GM23338 (cell line): ENCODE results near the gene HSPA12A. TPM values are rescaled to one million over a fixed set of nuclear protein-coding genes. Genes with fewer than 3 reads are reported as not detected.

Experiments used
- ATAC-seq: fragments of 200-7000 bp; cut with Tn5 transposase; 3 replicates; pipeline ENCODE4 v1.9.1; 2020
- DNase-seq: peaks from one replicate; pipeline ENCODE4 v3.0.0-alpha.2; 2015; ENCODE audit warnings: low spot score
- H2AFZ ChIP-seq: fragments of 200-600 bp; sonication (generic); 2 replicates; pipeline ENCODE4 v1.8.0; 2016; ENCODE audit warnings: antibody characterized with exemption, mild to moderate bottlenecking, moderate library complexity
- H3F3A ChIP-seq: fragments of 200-600 bp; sonication (generic); replicated peaks from 2 replicates; pipeline ENCODE4 v1.8.0; 2017; ENCODE audit warnings: antibody characterized with exemption, mixed run types, low read depth
- H3K27ac ChIP-seq: fragments of 200-600 bp; sonication (generic); 2 replicates; pipeline ENCODE4 v1.6.1; 2016; ENCODE audit warnings: low read depth
- H3K27me3 ChIP-seq: fragments of 200-600 bp; sonication (generic); 2 replicates; pipeline ENCODE4 v1.8.0; 2016; ENCODE audit warnings: mild to moderate bottlenecking, mixed run types, moderate library complexity; ENCODE audit not compliant: insufficient read depth
- H3K36me3 ChIP-seq: fragments of 200-600 bp; sonication (generic); 2 replicates; pipeline ENCODE4 v1.8.0; 2016; ENCODE audit warnings: mild to moderate bottlenecking; ENCODE audit not compliant: insufficient read depth
- H3K4me1 ChIP-seq: fragments of 200-600 bp; sonication (generic); 2 replicates; pipeline ENCODE4 v1.8.0; 2016; ENCODE audit warnings: mild to moderate bottlenecking, moderate library complexity; ENCODE audit not compliant: insufficient read depth
- H3K4me2 ChIP-seq: fragments of 200-600 bp; sonication (generic); 2 replicates; pipeline ENCODE4 v1.7.1; 2017; ENCODE audit warnings: mixed run types
- H3K4me3 ChIP-seq: fragments of 200-600 bp; sonication (generic); 2 replicates; pipeline ENCODE4 v1.6.1; 2016; ENCODE audit warnings: mixed run types
- H3K79me2 ChIP-seq: fragments of 200-600 bp; sonication (generic); replicated peaks from 2 replicates; pipeline ENCODE4 v1.8.0; 2017; ENCODE audit warnings: mild to moderate bottlenecking; ENCODE audit not compliant: insufficient read depth
- H3K9me2 ChIP-seq: fragments of 200-600 bp; sonication (generic); 2 replicates; pipeline ENCODE4 v1.8.0; 2017; ENCODE audit not compliant: insufficient read depth
- H4K20me1 ChIP-seq: fragments of 200-600 bp; sonication (generic); replicated peaks from 2 replicates; pipeline ENCODE4 v1.8.0; 2017; ENCODE audit warnings: mild to moderate bottlenecking; ENCODE audit not compliant: insufficient read depth
- H3K27ac Mint-ChIP-seq: 2 replicates; pipeline ENCODE4 v1.8.0; 2020; ENCODE audit warnings: inconsistent platforms, mild to moderate bottlenecking, moderate library complexity, mixed read lengths
- H3K27me3 Mint-ChIP-seq: 3 replicates; pipeline ENCODE4 v1.8.0; 2022; ENCODE audit warnings: low read depth, mild to moderate bottlenecking, moderate library complexity, mixed read lengths, inconsistent platforms; ENCODE audit not compliant: insufficient read depth, poor library complexity
- H3K36me3 Mint-ChIP-seq: 3 replicates; pipeline ENCODE4 v1.8.0; 2021; ENCODE audit warnings: low read depth, mild to moderate bottlenecking, inconsistent platforms, moderate library complexity, mixed read lengths
- H3K4me1 Mint-ChIP-seq: 3 replicates; pipeline ENCODE4 v1.8.0; 2020; ENCODE audit warnings: mild to moderate bottlenecking, inconsistent platforms, mixed read lengths
- H3K4me3 Mint-ChIP-seq: 3 replicates; pipeline ENCODE4 v1.8.0; 2021; ENCODE audit warnings: moderate library complexity, mild to moderate bottlenecking, inconsistent platforms, mixed read lengths
- H3K9me3 Mint-ChIP-seq: 3 replicates; pipeline ENCODE4 v1.8.0; 2020; ENCODE audit warnings: moderate library complexity, mild to moderate bottlenecking, inconsistent platforms, mixed read lengths
- CREB1 ChIP-seq: fragments of 250-450 bp; sonication (Bioruptor Pico); IDR thresholded peaks from 2 replicates; pipeline ENCODE4 v1.5.0; 2020; ENCODE audit warnings: low read depth, mild to moderate bottlenecking, moderate library complexity
- ETS1 ChIP-seq: IDR thresholded peaks from 2 replicates; pipeline ENCODE4 v1.6.1; 2016; ENCODE audit warnings: antibody characterized with exemption
- EZH2phosphoT487 ChIP-seq: fragments of 200-600 bp; sonication (generic); IDR thresholded peaks from one replicate; pipeline ENCODE4 v1.8.1; 2018; ENCODE audit warnings: antibody characterized with exemption; ENCODE audit not compliant: unreplicated experiment
- JUNB ChIP-seq: IDR thresholded peaks from one replicate; pipeline ENCODE4 v1.6.1; 2016; ENCODE audit warnings: antibody characterized with exemption; ENCODE audit not compliant: unreplicated experiment
- NANOG ChIP-seq: IDR thresholded peaks from 2 replicates; pipeline ENCODE4 v1.6.1; 2016; ENCODE audit warnings: antibody characterized with exemption, borderline replicate concordance
- POLR2AphosphoS5 ChIP-seq: IDR thresholded peaks from 2 replicates; pipeline ENCODE4 v1.6.1; 2016; ENCODE audit warnings: antibody characterized with exemption, low read depth
- REST ChIP-seq: IDR thresholded peaks from one replicate; pipeline ENCODE4 v1.6.1; 2018; ENCODE audit warnings: antibody characterized with exemption; ENCODE audit not compliant: unreplicated experiment
- ZNF331 ChIP-seq: fragments of 250-450 bp; sonication (Bioruptor Pico); IDR thresholded peaks from 2 replicates; pipeline ENCODE4 v1.5.0; 2020; ENCODE audit warnings: low read depth, mild to moderate bottlenecking, moderate library complexity
- ZNF462 ChIP-seq: fragments of 250-450 bp; sonication (Bioruptor Pico); IDR thresholded peaks from 2 replicates; pipeline ENCODE4 v1.5.0; 2020; ENCODE audit warnings: mild to moderate bottlenecking, moderate library complexity
- polyA plus RNA-seq: library from polyadenylated mRNA; unstranded; fragments of >200 nt; fragmentation: Nextera tagmentation; extraction: Ambion mirVana; gene quantifications from 2 replicates; pipeline ENCODE4 v1.2.1, GENCODE V29; 2016
- total RNA-seq: library from RNA; depleted of rRNA; stranded (reverse); fragments of >200 nt; shearing (Covaris generic); gene quantifications from 2 replicates; pipeline ENCODE4 v1.2.3, GENCODE V29; 2014

The HSPA12A gene
- total and polyA plus RNA-seq, 2 experiments from 2014 or later: 4.4 to 6.3 TPM

GRCh38 chr10:116683166-116683565 is 59.2 kb downstream of the HSPA12A start (continued):
- TF ChIP-seq REST (no peak), ZNF331 (CRISPR knock-in tag) (no peak), POLR2AphosphoS5 (no peak), EZH2phosphoT487 (no peak), NANOG (no peak), ZNF462 (CRISPR knock-in tag) (no peak)

- H3F3A ChIP-seq: no peaks in the 10 kb centered on the region
- no peaks in the 10 kb centered on the region for H3K36me3 Mint-ChIP-seq
- TF ChIP-seq JUNB (no peak), ETS1 (no peak), CREB1 (CRISPR knock-in tag) (no peak), EZH2phosphoT487 (no peak)
These were observed 63.0 kb downstream of the HSPA12A start for GRCh38 chr10:116679351-116679750.

More at GRCh38 chr10:116679351-116679750, 63.0 kb downstream of the HSPA12A start:
- ATAC-seq (no peak), DNase-seq (no peak)
- Histone ChIP-seq H2AFZ (no peak overlapping the region), H3K36me3 (no peaks in the 10 kb centered on the region), H3K79me2 (no peaks in the 10 kb centered on the region), H3K9me2 (no peaks in the 10 kb centered on the region), H4K20me1 (no peaks in the 10 kb centered on the region), H3K27ac (no peak overlapping the region), H3K4me1 (0 out of 2 replicates have a peak, but pooled peaks cover 3% of the 10 kb centered on the region), H3K4me2 (no peak overlapping the region), H3K27me3 (no peaks in the 10 kb centered on the region), H3K4me3 (no peak overlapping the region)
- H3K4me1 Mint-ChIP-seq: peaks cover 7% of the 10 kb centered on the region; the same call in 2 of the 3 replicates
- H3K27ac Mint-ChIP-seq: no peak overlapping the region
- no peak overlapping the region for H3K4me3 Mint-ChIP-seq
- 0 out of 3 replicates have a peak, but pooled peaks cover 2% of the 10 kb centered on the region for H3K9me3 Mint-ChIP-seq
- peaks cover 3% of the 10 kb centered on the region for H3K27me3 Mint-ChIP-seq
